Peyer's patch (tissue), 4 donors: ENCODE results near the gene FXYD7. TPM values are rescaled to one million over a fixed set of nuclear protein-coding genes. Genes with fewer than 3 reads are reported as not detected.

Experiments
- DNase-seq, 3 donors: peaks; one replicate each; pipeline ENCODE4 v3.0.0-alpha.2; 2017 to 2019
- H3K27ac ChIP-seq, 4 donors: fragments of 200-600 bp; sonication (generic); one replicate each; pipeline ENCODE4 v1.5.1; 2016 to 2019
- H3K27me3 ChIP-seq, 2 donors: fragments of 200-600 bp; sonication (generic); one replicate each; pipeline ENCODE4 v1.5.1; 2019
- H3K36me3 ChIP-seq, 3 donors: fragments of 200-600 bp; sonication (generic); one replicate each; pipeline ENCODE4 v1.5.1; 2016 to 2019
- H3K4me1 ChIP-seq, 4 donors: fragments of 200-600 bp; sonication (generic); one replicate each; pipeline ENCODE4 v1.5.1; 2016 to 2019
- H3K4me3 ChIP-seq, 4 donors: fragments of 200-600 bp; sonication (generic); 1 replicate in 3 of 4; 2 replicates in 1 of 4; pipeline ENCODE4 v1.5.1; 2016 to 2019; ENCODE audit warnings: mild to moderate bottlenecking in 1 of 4
- H3K9me3 ChIP-seq, 4 donors: fragments of 200-600 bp; sonication (generic); one replicate each; pipeline ENCODE4 v1.5.1; 2016 to 2019; ENCODE audit warnings: mild to moderate bottlenecking in 1 of 4
- POLR2A ChIP-seq, 2 donors: fragments of 450-650 bp; IDR thresholded peaks; one replicate each; pipeline ENCODE4 v1.5.1; 2017; ENCODE audit warnings: antibody characterized with exemption in 2 of 2, mild to moderate bottlenecking in 2 of 2, moderate library complexity in 2 of 2
- total RNA-seq, 4 donors: library from RNA; depleted of rRNA; stranded (reverse); fragments of >200 nt; gene quantifications; one replicate each; pipeline ENCODE4 v1.1.0, GENCODE V29; 2016
- TF ChIP-seq, protein P1 (sequence below), 6 experiments: fragments of 450-650 bp in 4 of 6; fragments of 200-600 bp in 2 of 6; sonication (generic) in 1 of 6; IDR thresholded peaks; one replicate each; pipeline ENCODE4 v1.5.1; 2017 to 2019; ENCODE audit warnings: antibody characterized with exemption in 6 of 6, mild to moderate bottlenecking in 3 of 6, moderate library complexity in 1 of 6

Gene FXYD7
- total RNA-seq, 4 donors from 2014 or later: not detected

DNA sequence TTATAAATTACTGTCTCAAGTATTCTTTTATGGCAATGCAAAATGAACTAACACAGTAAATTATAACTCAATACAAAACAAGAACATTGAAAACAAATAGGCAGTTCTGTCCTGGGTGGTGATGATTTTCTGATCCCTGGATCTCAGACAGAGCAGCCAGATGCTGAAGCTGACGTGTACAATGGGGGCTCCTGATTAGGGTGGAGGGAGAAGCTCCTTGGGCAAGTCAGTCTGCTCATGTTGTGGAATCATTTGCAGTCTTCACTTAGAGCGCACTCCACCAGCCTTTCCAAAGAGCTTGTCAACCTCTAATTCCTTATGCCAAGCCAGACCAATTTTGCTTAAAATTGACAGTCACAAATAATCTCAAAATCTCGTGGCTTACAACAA is 33.1 kb downstream of the FXYD7 start:
- Histone ChIP-seq H3K4me3 (no peak overlapping the region), H3K36me3 (no peaks in the 10 kb centered on the region), H3K4me1 (no peaks in the 10 kb centered on the region), H3K27me3 (no peaks in the 10 kb centered on the region), H3K9me3 (no peaks in the 10 kb centered on the region), H3K27ac (no peak overlapping the region)
- no peak for DNase-seq
- no peak for TF ChIP-seq POLR2A (IDR thresholded peaks at IDR 0.05)
- TF ChIP-seq, protein P1, sequence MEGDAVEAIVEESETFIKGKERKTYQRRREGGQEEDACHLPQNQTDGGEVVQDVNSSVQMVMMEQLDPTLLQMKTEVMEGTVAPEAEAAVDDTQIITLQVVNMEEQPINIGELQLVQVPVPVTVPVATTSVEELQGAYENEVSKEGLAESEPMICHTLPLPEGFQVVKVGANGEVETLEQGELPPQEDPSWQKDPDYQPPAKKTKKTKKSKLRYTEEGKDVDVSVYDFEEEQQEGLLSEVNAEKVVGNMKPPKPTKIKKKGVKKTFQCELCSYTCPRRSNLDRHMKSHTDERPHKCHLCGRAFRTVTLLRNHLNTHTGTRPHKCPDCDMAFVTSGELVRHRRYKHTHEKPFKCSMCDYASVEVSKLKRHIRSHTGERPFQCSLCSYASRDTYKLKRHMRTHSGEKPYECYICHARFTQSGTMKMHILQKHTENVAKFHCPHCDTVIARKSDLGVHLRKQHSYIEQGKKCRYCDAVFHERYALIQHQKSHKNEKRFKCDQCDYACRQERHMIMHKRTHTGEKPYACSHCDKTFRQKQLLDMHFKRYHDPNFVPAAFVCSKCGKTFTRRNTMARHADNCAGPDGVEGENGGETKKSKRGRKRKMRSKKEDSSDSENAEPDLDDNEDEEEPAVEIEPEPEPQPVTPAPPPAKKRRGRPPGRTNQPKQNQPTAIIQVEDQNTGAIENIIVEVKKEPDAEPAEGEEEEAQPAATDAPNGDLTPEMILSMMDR (IDR thresholded peaks at IDR 0.05): no peak

DNA sequence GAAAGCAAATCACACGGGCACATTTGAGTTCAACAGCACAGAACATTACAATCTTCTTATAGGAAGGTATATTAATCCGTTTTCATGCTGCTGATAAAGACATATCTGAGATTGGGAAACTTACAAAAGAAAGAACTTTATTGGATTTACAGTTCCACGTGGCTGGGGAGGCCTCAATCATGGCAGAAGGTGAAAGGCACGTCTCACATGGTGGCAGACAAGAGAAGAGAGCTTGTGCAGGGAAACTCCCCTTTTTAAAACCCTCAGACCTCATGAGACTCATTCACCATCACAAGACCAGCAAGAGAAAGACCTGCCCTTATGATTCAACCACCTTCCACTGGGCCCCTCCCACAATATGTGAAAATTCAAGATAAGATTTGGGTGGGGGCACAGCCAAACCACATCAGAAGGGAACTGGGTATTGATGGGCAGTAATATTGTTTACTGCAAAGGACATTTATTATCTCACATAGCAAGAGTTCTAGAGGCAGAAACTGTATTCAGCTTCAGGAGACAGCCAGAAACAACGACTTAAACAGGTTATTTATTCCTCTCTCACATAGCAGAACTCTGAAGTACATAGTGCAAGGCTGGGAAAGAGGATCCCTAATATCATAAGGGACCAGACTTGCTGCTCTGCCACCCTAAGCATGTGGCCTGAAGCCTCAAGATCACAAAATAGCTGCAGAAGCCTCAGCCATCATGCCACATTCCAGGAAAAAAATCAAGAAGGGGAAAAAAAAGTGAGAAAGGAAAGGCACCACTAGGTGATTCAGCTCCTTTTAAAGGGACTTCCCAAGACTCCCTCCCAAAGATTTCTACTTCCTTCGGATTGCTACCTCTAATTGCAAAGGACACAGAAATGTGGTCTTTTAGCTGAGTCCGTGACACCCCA is 34.6 kb downstream of the FXYD7 start:
- no peak overlapping the region for H3K27ac ChIP-seq
- no peaks in the 10 kb centered on the region for H3K9me3 ChIP-seq
- H3K4me1 ChIP-seq: no peaks in the 10 kb centered on the region
- no peaks in the 10 kb centered on the region for H3K36me3 ChIP-seq
- H3K4me3 ChIP-seq: no peak overlapping the region
- H3K27me3 ChIP-seq: no peaks in the 10 kb centered on the region
- TF ChIP-seq POLR2A (IDR thresholded peaks at IDR 0.05): no peak
- TF ChIP-seq, protein P1 (IDR thresholded peaks at IDR 0.05): no peak
- peak in 1 of 3 donors; percentile 9 for DNase-seq

DNA sequence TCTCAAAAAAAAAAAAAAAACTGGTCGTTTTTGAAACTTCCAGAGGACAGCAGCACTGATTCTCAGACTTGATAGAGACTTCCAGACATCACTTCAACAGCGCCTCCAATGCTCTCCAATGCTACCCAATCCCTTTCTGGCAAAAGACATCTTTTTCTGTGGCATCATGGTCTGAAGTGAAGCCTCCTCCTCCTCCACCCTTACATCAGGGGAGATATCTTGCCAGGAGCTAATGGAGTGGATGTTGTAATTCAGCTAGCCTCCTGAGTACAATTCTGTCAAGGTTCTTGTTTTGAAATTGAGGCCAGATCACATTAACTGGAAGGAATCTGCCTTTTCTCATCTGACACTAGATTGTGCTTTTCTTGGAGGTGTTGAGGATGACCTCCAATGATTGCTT is 35.6 kb downstream of the FXYD7 start:
- Histone ChIP-seq H3K27me3 (no peaks in the 10 kb centered on the region), H3K36me3 (no peaks in the 10 kb centered on the region), H3K9me3 (no peaks in the 10 kb centered on the region), H3K27ac (no peak overlapping the region), H3K4me1 (no peaks in the 10 kb centered on the region), H3K4me3 (no peak overlapping the region)
- no peak for DNase-seq
- no peak for TF ChIP-seq POLR2A (IDR thresholded peaks at IDR 0.05)
- TF ChIP-seq, protein P1 (IDR thresholded peaks at IDR 0.05): no peak

DNA sequence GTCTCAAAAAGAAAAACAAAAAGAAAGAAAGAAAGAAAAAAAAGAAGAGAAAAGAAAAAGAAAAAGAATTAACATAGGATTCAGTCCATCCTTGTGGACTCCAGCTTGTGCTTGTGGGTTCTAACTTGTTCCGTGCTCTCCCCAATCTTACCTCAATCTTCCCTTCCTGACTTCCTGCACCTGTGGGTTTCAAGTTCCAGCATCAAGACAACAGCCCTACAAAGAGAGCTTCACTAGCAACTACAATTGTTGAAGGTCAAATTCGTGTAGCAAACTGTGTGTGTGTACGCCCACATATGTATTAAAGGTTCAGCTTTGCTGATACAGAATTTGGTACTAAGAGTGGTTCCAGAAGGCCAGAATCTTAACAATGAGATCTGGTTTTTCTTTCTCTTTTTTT is 36.8 kb downstream of the FXYD7 start:
- Histone ChIP-seq H3K36me3 (no peaks in the 10 kb centered on the region), H3K9me3 (no peaks in the 10 kb centered on the region), H3K27me3 (no peaks in the 10 kb centered on the region), H3K27ac (no peak overlapping the region), H3K4me1 (no peaks in the 10 kb centered on the region), H3K4me3 (no peak overlapping the region)
- TF ChIP-seq, protein P1 (IDR thresholded peaks at IDR 0.05): no peak
- no peak for TF ChIP-seq POLR2A (IDR thresholded peaks at IDR 0.05)
- no peak for DNase-seq

DNA sequence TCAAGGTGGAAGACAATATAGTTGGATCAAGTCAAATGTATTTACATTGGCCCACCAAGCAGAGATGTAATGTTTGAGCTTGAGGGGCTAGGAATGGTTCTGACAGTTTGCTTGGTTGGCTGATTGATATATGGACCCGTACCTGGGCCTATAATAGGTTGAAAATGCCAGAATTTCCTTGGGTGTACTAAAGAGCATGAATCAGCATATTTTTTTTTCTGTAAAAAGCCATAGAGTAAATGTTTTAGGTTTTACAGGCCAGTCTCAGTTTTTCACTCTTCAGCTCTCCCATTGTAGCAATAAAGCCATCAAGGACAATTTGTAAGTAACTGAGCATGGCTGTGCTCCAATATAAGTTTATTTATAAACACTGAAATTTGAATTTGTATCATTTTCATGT is 38.3 kb downstream of the FXYD7 start:
- H3K4me3 ChIP-seq: no peak overlapping the region
- no peak for TF ChIP-seq POLR2A (IDR thresholded peaks at IDR 0.05)
- TF ChIP-seq, protein P1 (IDR thresholded peaks at IDR 0.05): no peak
- no peaks in the 10 kb centered on the region for H3K9me3 ChIP-seq
- no peaks in the 10 kb centered on the region for H3K4me1 ChIP-seq
- no peak overlapping the region for H3K27ac ChIP-seq
- H3K27me3 ChIP-seq: no peaks in the 10 kb centered on the region
- H3K36me3 ChIP-seq: no peaks in the 10 kb centered on the region
- DNase-seq: no peak
